Measurements from ENCODE around the gene FOXA2.

Gene FOXA2

DNA sequence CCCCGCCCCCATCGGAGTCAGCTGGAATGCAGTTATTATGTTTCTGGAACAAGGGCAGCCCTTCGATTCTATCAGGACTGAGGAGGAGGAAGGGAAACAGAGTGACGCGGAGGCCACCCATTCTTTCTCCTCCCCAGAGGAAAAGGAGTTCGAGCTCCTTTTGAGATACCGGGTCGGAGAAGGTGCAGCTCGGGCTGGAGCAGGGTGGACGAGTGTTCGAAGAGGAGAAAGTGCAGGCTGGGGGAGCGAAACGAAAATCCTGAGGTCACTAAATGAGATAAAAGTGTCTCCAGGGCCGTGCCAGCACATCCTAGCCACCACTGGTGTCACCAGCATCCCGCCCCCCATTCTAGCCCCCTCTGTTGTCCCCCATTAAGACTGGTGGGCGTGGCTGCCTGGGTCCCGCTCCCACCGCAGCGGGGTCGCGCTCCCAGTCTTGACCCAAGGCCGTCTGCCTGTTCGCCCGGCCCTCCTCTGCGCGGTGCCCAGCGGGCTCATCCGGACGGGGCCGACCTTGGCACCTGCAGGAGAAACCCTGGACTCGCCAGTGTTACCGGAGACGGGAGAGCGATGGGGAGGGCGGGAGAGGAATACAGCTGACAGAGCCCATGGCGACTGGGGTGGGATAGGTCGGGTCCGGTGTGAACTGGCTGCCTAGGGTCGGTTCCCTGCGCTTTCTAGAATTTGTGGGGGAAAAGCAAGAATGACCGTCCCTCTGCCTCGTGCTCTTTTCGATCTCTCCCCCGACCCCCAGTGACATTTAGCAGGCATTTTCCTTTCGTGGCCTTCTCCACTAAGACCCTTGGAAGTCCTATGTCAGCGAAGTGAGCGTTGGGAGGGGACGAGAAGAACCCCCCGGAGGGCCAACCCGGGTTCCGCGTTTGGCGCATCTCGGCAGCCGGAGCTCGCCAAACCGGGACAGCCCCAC, 16.2 kb downstream of the FOXA2 start:
- TF ChIP-seq, protein P1, sequence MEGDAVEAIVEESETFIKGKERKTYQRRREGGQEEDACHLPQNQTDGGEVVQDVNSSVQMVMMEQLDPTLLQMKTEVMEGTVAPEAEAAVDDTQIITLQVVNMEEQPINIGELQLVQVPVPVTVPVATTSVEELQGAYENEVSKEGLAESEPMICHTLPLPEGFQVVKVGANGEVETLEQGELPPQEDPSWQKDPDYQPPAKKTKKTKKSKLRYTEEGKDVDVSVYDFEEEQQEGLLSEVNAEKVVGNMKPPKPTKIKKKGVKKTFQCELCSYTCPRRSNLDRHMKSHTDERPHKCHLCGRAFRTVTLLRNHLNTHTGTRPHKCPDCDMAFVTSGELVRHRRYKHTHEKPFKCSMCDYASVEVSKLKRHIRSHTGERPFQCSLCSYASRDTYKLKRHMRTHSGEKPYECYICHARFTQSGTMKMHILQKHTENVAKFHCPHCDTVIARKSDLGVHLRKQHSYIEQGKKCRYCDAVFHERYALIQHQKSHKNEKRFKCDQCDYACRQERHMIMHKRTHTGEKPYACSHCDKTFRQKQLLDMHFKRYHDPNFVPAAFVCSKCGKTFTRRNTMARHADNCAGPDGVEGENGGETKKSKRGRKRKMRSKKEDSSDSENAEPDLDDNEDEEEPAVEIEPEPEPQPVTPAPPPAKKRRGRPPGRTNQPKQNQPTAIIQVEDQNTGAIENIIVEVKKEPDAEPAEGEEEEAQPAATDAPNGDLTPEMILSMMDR (conservative IDR thresholded peaks at IDR 0.05) = no peak
- TF ChIP-seq ZFX (IDR thresholded peaks at IDR 0.05) = no peak
- H3K27ac ChIP-seq = no peak overlapping the region

DNA sequence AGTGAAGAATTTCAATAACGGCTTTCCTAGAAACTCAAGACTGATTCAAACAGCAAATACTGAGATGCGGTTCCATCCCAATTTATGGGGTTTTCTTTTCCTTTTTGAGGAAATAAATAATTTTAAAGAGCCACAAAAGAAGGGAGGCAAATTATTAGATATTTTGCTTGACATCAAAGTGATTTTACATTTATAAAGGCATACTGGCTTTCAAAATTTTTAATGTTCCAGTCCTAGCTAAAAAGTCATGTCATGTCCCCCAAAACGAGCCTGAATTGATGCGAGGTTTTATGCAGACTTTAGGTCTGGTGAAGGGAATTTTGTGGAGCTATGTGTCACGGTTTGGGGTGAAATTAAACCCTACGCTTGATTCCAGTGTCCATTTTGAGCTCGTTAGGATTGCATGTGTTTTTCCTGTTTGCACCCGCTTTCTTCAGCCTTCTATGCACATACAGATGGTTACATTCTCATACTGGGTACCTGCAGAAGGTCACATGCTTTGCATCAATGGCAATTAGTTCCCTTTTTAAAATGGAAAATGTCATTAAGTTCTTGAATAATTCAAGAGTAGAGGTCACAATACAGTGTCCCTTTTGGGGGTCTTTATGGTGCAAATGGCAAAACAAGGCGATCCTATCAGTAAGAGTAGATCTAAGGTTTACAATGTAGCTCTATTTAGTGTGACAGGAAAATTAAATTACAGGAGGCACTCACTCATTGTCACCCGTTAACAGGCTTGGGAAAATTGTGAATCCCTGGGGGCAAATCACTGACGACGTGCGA, 17.3 kb downstream of the FOXA2 start:
- H3K27ac ChIP-seq = no peak overlapping the region
- TF ChIP-seq, protein P1 (conservative IDR thresholded peaks at IDR 0.05) = no peak
- no peak for TF ChIP-seq ZFX (IDR thresholded peaks at IDR 0.05)

DNA sequence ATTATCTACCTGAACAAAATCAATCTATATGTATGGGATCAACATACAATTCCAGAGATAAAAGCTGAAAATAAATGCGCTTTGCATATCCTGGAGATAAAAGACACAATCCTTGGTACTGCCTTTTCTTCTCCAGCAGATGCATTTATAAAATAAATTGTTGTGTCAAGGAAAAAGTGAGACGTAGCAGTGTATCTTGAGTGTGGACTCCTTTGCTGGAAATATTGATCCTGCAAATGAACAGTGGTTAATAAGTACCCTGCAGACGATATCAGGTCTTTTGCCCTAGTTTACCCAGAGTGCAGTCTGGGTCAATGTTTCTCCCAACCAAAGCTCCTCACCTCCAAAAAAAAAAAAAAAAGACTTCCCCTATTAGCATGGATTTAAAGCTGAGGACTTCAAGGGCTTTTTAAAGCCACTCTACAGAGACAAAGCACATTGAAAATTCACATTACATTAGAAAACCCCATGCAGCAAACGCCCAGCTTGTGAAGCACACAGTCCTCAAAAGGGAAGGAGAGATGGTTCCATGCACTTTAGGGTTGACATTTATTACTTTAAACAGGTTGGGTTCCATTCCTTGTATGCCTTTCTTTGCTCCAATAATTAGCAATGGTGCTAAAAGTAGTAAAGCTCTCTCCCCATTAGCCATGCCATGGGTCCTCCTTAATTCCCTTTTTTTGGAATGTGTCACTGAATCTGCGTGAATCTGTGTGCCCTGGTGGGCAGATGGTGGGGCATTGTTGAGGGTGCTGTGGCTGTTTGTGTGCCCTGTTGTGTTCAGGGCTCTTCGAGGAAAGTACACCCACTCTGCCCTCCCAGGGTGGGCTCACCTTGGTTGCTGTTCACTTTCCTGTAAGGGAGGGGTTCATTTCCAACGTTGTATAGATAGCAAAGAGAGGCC, 21.1 kb downstream of the FOXA2 start:
- TF ChIP-seq, protein P1 (conservative IDR thresholded peaks at IDR 0.05) = no peak
- no peak for TF ChIP-seq ZFX (IDR thresholded peaks at IDR 0.05)
- H3K27ac ChIP-seq = no peak overlapping the region

DNA sequence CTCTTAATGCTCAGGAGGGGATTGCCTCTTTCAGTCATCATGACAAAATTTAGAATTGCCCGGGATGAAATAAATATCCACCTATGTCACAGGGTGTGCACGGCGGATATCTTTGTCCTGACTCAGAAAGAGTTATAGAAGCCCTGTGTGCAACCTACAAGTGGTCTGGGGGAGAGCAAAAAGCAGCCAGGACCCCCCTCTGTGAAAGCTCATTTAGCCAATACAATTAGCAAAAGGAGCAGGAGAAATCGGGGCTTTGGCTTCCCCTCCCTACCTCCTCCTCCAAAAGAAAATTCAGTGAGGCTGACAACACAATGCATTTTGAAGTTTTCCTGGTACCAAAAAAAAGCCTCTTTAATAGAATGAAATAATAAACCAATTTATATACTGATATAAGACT, 21.8 kb downstream of the FOXA2 start:
- H3K27ac ChIP-seq = no peak overlapping the region
- TF ChIP-seq, protein P1 (conservative IDR thresholded peaks at IDR 0.05) = no peak
- no peak for TF ChIP-seq ZFX (IDR thresholded peaks at IDR 0.05)

DNA sequence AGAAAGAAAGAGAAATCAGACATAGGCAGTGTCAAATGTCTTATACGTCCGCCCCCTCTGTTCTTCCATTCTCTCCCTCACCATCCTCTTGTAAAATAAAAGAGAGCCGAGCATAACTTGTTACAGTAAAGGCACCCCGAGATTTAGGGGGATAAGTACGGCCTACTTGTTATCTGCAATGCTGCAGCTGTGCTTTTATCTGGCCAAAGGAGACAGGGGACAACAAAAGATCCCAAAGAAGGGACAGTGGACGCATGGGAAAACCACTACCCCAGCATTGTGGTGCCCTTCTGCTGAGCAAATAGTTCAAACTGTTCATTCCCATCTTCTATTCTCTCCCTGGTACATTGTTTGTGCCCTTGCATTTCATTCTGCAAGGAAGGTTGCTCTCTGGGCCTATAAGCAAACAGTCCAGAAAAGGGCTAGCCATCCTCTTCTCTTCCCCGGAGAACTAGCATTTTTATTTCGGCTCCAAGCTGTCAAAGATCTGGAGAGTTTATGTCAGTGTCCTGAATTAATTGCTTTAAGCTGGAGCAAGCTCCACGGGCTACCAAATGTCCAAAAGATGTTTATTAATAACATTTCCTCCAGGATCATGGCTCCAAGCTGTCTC, 22.3 kb downstream of the FOXA2 start:
- TF ChIP-seq, protein P1 (conservative IDR thresholded peaks at IDR 0.05) = no peak
- no peak for TF ChIP-seq ZFX (IDR thresholded peaks at IDR 0.05)
- no peak overlapping the region for H3K27ac ChIP-seq

DNA sequence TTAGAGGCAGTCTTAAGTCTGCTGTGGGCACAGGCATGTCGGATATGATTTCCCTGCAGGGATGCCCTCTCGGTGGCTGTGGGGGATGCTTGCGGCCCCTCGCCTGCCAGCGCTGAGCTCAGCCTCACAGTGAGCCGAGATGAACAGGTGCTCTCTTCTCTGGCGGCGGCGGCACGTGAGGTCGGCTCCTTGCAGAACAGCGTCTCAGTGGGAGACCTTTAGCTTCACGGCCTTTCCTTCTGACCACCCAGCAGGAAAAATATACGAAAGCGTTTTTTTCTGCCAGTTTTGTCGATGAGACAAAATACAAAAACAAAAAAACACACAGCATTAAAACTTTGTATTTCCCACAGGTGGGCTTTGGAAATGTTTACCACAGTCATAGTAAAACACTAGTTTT, 23.6 kb downstream of the FOXA2 start:
- H3K27ac ChIP-seq = no peak overlapping the region
- TF ChIP-seq, protein P1 (conservative IDR thresholded peaks at IDR 0.05) = no peak
- no peak for TF ChIP-seq ZFX (IDR thresholded peaks at IDR 0.05)

Measured in C4-2B (cell line).